GM04503 (cell line): ENCODE measurements around the gene FBP1.
"Not testable (repeated sequence)": the region's sequence is repeated elsewhere in the genome, so short reads cannot be mapped to it uniquely, and the experiment has no call there.

Experiments used
- DNase-seq: peaks from one replicate; pipeline ENCODE4 v3.0.0-alpha.2; 2012; ENCODE audit warnings: low read depth

FBP1 gene

GRCh38 chr9:94612071-94612470 lies 27.2 kb downstream of the FBP1 start:
- DNase-seq = no peak

- DNase-seq = no peak
Measured at GRCh38 chr9:94611638-94612068, 27.7 kb downstream of the FBP1 start.

GRCh38 chr9:94610181-94610606 lies 29.1 kb downstream of the FBP1 start:
- no peak for DNase-seq

GRCh38 chr9:94607423-94607691 lies 32.0 kb downstream of the FBP1 start:
- DNase-seq = no peak

- DNase-seq = no peak
Measured at GRCh38 chr9:94606646-94607422, 32.5 kb downstream of the FBP1 start.

- no peak for DNase-seq
Measured at GRCh38 chr9:94603259-94604160, 35.8 kb downstream of the FBP1 start.

GRCh38 chr9:94602666-94603065 lies 36.7 kb downstream of the FBP1 start:
- DNase-seq = no peak

- DNase-seq = no peak
Measured at GRCh38 chr9:94600715-94601114, 38.6 kb downstream of the FBP1 start.

GRCh38 chr9:94600258-94600657 lies 39.1 kb downstream of the FBP1 start:
- DNase-seq = no peak

- DNase-seq = no peak
Measured at GRCh38 chr9:94599102-94599501, 40.2 kb downstream of the FBP1 start.

GRCh38 chr9:94593459-94594345 lies 45.6 kb downstream of the FBP1 start, which contains the start of gene FBP2:
Gene FBP2 (minus strand): TSS chr9:94593824. CDS start chr9:94593726, 98 bp downstream.
- no peak for DNase-seq

GRCh38 chr9:94592683-94593082 lies 46.6 kb downstream of the FBP1 start:
- not testable (repeated sequence) for DNase-seq

GRCh38 chr9:94591876-94592275 lies 47.4 kb downstream of the FBP1 start:
- no peak for DNase-seq

- not testable (repeated sequence) for DNase-seq
Measured at GRCh38 chr9:94591046-94591545, 48.2 kb downstream of the FBP1 start.

GRCh38 chr9:94588681-94589080 lies 50.6 kb downstream of the FBP1 start:
- DNase-seq = no peak

- DNase-seq = no peak
Measured at GRCh38 chr9:94586814-94587213, 52.5 kb downstream of the FBP1 start.

GRCh38 chr9:94586316-94586715 lies 53.0 kb downstream of the FBP1 start:
- DNase-seq = no peak

- DNase-seq = no peak
Measured at GRCh38 chr9:94584555-94584954, 54.8 kb downstream of the FBP1 start.

- no peak for DNase-seq
Measured at GRCh38 chr9:94581728-94582127, 57.6 kb downstream of the FBP1 start.

GRCh38 chr9:94577571-94577970 lies 61.7 kb downstream of the FBP1 start:
- DNase-seq = no peak

GRCh38 chr9:94577036-94577435 lies 62.3 kb downstream of the FBP1 start:
- no peak for DNase-seq

GRCh38 chr9:94576131-94576530 lies 63.2 kb downstream of the FBP1 start:
- no peak for DNase-seq
